Testis (tissue), 2 donors: ENCODE measurements around the gene PTPN3.

Experiments used
- CTCF ChIP-seq, 3 experiments: fragments of 450-650 bp in 2 of 3; fragments of 200-600 bp in 1 of 3; sonication (generic) in 1 of 3; IDR thresholded peaks; one replicate each; pipeline ENCODE4 v1.5.1; 2016 to 2019; ENCODE audit warnings: antibody characterized with exemption in 3 of 3, mild to moderate bottlenecking in 2 of 3, moderate library complexity in 1 of 3
- POLR2A ChIP-seq: fragments of 450-650 bp; IDR thresholded peaks from one replicate; pipeline ENCODE4 v1.6.1; 2017; ENCODE audit warnings: antibody characterized with exemption, mild to moderate bottlenecking, moderate library complexity

- TF ChIP-seq CTCF (IDR thresholded peaks at IDR 0.05) (no peak), POLR2A (no peak)
Measured at GRCh38 chr9:109458453-109459211, 39.5 kb downstream of the PTPN3 start.
